ENCODE results near the gene FNDC11.

Gene FNDC11

DNA sequence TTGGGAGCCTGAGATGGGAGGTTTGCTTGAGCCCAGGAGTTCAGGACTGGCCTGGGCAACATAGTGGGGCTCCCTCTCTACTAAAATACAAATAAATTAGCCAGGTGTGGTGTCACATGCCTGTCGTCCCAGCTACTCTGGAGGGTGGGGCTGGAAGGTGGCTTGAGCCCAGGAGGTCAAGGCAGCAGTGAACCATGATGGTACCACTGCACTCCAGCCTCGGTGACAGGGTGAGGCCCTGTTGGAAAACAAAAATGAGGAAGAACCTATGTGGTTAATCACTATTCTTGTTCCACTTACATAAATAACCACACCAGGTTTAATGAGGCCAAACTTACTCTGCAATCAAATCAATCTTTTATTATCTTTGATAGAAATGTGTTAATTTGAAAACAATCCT is 28.0 kb upstream of the FNDC11 start:
- DNase-seq = no peak

- DNase-seq = no peak
Observed at GRCh38 chr20:63527184-63527583, 26.8 kb upstream of the FNDC11 start.

DNA sequence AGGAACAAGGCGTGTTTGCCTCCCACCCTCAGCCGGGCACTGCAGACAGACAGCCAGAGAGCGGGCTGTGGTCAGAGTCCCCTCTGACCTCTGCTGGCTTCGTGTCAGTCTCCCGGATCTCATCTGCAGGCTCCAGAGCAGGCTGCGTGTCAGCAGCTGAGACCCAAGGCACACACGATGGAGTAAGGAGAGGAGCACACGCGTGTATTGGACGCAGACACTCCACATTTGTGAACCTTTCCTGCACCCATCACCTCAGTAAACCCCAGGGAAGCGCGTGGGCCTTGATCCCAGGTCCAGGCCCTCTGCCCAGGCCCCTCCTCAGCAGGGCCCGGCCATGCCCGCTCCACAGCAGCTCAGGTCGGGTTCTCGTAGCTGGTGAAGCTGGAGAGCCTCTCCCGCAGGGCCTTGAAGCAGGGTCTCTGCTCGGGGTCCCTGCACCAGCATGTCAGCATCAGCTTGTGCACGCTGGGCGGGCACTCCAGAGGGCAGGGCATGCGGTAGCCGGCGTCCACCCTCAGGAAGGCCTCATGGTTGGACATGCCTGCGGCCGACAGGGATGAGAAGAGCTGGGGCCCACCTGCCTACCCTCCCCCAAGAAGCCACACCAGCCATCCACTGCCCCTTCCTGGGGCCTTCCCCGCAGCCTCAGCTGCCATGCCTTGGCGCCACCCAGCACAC is 24.6 kb upstream of the FNDC11 start:
- DNase-seq = no peak

DNA sequence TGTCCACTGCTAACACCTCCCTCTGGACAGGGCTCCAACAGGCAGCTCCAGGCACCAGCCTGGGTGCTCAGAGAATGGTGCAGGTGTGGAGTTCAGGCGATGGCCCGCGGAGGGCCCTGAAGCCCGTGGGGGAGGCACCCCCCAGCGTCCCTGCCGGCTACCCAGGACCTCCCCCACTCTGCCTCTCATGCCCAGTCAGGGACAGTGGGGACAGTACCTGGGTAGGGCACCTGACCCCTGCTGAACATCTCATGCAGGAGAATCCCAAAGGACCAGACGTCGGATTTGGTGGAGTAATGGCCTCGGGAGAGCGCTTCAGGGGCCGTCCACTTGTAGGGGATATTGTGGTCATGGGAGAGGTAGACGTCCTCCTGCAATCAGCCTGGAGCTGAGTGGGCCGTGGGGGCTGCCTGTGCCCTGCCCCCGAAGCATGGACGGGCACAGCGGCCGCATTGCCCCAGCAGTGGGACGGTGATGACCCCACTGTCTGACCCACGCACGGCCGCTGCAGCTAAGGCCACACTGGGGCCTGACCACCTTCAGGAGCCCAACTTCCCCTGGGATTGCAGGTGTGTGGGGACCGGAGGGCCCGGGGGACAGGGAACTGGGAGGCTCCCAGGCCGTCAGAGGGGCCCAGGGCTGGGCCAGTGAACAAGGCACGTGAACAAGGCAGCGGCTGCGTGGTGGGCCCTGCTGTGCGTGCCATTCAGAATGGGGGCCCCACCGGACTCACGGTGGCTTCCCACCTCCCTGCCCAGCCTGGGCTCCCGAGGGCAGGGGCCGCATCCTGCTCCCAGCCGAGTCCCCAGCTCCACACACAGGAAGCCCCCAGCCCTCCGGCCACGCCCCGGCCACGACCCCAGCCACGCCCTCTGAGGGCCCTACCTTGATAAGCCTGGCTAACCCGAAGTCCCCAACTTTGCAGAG is 23.8 kb upstream of the FNDC11 start:
- no peak for DNase-seq

DNA sequence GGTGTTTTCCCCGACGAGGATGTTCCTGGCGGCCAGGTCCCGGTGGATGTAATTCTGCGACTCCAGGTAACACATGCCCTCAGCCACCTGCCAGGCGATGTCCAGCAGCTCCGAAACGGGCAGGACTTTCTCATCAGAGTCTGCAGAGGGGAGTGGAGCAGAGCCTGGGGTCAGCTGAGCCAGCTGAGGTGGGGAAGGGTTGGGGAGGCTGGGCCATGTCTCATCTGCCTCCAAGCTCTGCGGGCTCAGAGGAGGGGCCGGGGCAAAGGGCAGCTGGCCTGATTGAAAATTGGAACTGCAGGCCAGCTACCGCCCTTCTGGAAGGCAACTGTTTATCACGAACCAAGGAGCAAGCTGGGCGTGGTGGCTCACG is 23.2 kb upstream of the FNDC11 start:
- DNase-seq = no peak

GRCh38 chr20:63531686-63532448 is 22.1 kb upstream of the FNDC11 start:
- DNase-seq = no peak

DNA sequence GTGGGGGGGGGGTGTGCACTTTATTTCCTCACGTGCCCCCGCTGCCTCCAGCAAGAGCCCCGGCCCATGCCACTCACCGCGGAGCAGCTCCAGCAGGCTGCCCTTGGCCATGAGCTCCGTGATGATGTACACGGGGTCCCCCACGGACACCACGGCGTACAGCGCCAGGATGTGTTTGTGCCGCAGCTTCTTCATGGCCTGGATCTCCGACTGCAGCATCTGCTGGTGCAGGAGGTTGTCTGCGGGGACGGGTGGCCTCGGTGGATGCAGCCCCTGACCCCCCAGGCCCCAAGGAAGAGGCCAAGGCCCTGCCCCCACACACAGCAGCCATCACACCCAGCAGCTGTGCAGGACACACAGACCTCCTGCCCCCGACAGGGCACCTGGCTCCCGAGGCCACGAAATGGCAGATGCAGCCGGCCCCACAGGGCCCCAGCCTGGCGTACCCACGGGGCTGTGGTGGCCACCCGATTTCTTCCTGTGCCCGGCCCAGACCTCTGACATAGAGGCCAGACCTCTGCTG is 21.4 kb upstream of the FNDC11 start:
- no peak for DNase-seq

- no peak for DNase-seq
Observed at GRCh38 chr20:63533388-63533787, 20.6 kb upstream of the FNDC11 start.

- DNase-seq = no peak
Observed at GRCh38 chr20:63533871-63534393, 20.0 kb upstream of the FNDC11 start.

DNA sequence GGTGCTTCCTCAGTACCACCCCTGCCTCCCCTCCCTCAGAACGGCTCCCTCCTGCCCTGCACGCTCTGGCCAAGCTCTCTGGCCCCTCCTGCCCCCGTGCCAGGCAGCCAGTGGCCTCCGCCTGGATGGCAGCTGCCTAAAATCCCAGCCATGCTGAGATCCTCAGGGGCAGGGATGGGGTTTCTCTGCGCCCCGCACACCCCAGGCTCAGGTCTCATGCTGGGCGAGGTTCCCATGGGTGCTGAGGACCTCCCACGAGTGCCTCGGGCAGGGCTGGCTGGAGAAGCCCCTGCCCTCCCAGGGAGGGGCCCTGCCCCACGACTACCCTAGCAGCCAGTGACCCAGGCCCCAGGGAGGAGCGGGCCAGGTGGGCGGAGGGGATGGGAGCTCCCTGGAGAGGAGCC is 19.5 kb upstream of the FNDC11 start:
- no peak for DNase-seq

GRCh38 chr20:63534831-63535651 is 18.9 kb upstream of the FNDC11 start:
- DNase-seq = no peak

- DNase-seq = peak; percentile 24
Observed at GRCh38 chr20:63536241-63536977, 17.6 kb upstream of the FNDC11 start.

- DNase-seq = no peak
Observed at GRCh38 chr20:63536997-63537524, 16.9 kb upstream of the FNDC11 start, which contains the start of gene PTK6. Gene PTK6, minus strand, starts transcription at chr20:63537376. Its CDS starts 62 bp downstream, at chr20:63537314.

GRCh38 chr20:63537525-63538203 is 16.3 kb upstream of the FNDC11 start:
- DNase-seq = peak; percentile 69

- no peak for DNase-seq
Observed at GRCh38 chr20:63538204-63539091, 15.5 kb upstream of the FNDC11 start.

- DNase-seq = no peak
Observed at GRCh38 chr20:63539092-63539430, 14.9 kb upstream of the FNDC11 start.

- DNase-seq = no peak
Observed at GRCh38 chr20:63539441-63540370, 14.3 kb upstream of the FNDC11 start.

Measured in fibroblast of skin of right quadriceps (primary cell).